DMS114 treated with DMSO at 0.1 percent for 48 hours (cell line): ENCODE data around the gene WDR1.

Experiments
- DNase-seq: peaks from one replicate; lab custom pipeline; 2025; ENCODE audit not compliant: unreplicated experiment; lab: John Stamatoyannopoulos, UW

Gene WDR1

GRCh38 chr4:10115271-10115796, 1.3 kb downstream of the WDR1 start:
- no peak for DNase-seq

DNA sequence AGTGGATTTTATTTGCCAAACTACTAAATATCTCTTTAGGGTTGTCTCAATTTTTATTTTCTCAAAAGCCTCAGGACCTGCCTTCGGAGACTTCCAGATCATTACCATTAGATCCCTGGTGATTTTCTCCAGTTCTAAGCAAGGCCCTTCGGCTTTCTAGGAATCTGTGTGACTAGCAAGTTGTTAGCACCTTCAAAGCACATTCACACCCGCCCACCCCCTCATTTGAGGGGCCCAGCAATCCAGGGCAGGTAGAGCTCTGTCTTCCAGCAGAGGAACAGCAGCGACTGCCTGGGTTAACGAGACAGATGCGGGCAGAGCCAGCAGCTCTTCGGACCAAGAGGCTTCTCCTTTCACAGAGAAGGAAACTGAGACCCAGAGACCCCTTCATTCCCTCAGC, 2.0 kb downstream of the WDR1 start:
- no peak for DNase-seq

- no peak for DNase-seq
Observed at GRCh38 chr4:10114147-10114546, 2.5 kb downstream of the WDR1 start.

- no peak for DNase-seq
Observed at GRCh38 chr4:10113362-10114047, 3.1 kb downstream of the WDR1 start.

DNA sequence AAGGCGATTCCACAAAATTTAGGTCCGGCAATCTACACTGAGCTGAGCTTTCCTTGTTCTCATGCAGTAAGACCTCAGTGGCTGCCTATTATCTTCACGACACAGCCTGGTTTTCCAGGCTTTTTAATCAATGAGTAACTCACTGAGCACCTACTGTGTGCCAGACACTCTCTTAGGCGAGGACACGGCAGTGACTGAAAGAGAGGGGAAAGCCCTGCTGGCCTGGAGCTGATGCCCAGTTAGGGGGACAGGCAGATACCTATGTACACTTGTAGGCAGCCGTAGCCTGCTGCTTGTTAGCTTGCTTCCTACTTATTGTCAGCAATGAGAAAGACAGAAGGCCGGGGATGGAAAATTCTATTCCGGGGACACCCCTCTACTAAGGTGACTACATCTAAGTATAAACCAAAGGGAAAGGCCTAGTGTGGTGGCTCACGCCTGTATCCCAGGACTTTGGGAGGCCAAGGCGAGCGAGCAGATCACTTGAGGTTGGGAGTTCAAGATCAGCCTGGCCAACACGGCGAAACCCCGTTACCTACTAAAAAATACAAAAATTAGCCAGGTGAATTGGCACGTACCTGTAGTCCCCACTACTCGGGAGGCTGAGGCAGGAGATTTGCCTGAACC, 3.8 kb downstream of the WDR1 start:
- no peak for DNase-seq

- no peak for DNase-seq
Observed at GRCh38 chr4:10111067-10111801, 5.4 kb downstream of the WDR1 start.

DNA sequence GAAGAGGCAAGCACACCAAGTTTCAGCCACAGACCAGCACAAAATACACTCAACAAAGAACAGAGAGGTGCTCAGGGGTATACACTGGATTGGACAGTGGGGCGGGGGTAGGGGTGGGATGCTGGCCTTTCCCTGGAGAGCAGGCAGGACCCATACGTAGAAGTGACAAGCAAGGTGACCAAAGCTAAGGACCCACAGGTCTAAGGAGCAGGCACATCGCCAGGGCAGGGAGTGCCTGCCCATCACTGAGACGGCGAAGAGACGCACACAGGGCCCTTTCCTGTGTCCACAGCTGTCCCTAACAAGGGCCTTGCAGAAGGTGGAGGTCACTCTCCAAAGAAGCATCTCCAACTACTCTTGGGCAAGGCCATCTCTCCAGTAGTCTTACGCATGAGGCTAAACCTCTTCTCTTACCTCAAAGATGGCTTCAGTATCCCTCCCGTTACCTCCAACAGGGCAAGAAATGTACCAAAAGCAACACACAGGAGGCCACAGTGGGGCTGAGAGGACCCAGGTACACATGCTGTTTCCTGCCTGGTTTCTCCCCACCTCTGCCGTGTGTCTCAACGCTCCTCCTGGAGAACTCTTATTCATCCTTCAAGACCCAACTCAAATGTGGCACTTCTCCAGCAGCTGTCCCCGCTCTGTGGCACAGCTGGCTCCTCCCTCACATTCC, 6.5 kb downstream of the WDR1 start:
- no peak for DNase-seq

GRCh38 chr4:10108818-10109783, 7.5 kb downstream of the WDR1 start:
- no peak for DNase-seq

- DNase-seq: no peak
Observed at GRCh38 chr4:10108391-10108790, 8.2 kb downstream of the WDR1 start.

DNA sequence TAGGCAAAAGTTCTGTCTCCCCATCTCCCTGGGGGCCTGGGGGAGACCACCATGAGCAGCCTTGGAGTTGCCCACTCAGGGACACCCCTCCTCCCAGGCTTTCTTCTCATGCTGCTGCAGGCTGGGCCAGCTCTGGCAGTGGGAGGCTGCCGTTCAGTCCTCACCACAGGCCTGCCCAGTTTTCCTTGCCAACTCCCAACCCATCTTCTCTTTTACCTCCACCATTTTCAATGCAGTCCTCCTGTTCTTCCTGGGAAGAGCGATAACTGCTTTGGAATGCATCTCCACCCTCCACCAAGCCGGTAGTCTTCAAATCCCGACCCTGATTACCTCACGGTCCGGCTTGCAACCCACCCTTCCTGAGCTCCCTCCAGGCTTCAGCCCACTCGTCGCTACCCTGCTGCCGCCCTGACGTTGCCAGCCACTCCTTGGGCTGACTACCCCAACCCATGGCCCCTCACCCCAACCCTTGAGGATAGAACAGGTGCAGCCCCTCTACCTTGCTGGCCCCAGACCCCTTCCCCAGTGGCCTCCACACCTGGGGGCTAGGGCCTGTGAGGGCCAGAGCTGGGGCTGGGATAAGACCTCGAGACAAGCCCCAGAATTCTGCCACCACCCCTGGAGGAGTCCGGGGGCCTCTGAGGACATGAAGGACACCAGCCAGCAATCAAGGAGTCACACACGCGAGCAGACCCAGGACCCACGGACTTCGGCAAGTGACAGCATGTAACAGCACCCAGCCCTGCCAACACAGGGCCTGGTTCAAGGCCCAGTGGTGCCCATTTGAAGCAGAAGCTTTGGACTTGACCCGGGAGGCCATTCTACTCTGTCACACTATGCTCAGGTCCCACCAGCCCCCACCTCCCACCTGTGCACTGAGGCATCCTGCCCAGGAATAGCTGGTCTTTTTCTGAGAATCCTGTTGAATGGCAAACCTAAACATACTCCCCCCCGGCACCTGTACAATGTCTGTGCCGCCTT, 9.2 kb downstream of the WDR1 start:
- DNase-seq: no peak

GRCh38 chr4:10106421-10107039, 10.1 kb downstream of the WDR1 start:
- DNase-seq: no peak

GRCh38 chr4:10105920-10106319, 10.7 kb downstream of the WDR1 start:
- no peak for DNase-seq

DNA sequence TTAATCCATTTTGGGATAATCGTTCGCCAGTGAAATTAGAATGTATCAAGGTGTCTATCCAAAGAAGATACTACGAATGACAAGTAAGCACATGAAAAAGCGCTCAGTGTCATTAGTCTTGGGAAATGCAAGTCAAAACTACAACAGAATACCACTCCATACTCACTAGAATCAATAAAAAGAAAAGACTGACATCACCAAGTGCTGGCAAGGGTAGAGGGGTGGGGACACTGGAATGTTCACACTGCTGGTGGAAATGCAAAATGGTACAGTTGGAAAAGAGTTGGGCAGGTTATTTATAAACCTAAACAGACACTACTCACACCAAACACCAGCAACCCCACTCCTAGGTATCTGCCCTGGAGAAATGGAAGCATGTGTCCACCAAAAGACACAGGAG, 11.2 kb downstream of the WDR1 start:
- no peak for DNase-seq

DNA sequence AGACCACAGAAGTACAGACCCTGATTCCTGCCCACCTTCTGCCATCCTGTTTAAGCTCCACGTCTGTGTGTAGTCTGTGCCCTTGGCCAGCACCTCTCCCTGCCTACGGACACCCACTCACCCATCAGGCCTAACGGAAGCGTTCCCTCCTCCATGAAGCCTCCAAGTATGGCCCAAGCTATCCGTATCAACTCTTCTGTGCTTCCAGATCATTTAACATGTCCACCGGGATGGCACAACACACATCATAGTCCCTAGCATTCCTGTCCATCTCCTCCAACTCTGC, 11.7 kb downstream of the WDR1 start:
- DNase-seq: no peak

DNA sequence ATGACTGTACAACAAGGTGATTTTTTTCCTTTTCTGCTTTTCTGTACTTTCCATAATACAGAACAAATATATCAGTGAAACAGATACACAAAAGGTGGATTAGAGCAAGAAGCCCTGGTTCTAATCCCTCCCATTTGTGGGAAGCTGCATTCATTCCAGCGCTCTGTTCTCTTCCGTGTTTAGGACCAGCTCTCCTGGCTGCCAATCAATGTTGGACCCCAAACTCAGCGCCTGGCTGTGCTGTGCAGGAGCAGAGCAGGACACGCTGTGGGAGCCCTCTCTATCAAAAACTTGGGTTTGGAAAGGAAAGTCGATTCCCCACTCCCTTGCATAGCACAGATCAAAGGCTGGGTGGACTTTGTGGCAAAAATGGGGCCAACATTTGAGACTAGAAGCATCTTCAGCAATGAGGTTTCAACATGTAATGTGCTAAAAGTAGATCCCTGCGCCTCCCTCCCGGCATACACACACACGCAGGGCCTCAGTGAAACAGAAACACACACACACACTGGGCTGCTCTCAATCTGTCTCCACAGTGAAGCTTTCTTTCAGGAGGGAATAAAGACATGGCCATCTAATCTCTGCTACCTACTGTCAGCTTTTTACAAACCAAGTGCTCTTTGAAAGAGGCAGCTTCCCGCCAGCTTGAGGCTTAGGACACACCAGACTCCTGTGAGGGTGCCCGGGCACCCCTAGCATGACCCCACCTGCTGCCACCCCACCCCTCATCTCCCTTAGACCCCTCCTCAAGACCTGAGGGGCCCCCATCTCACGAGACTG, 12.2 kb downstream of the WDR1 start:
- no peak for DNase-seq

GRCh38 chr4:10102474-10103332, 13.9 kb downstream of the WDR1 start:
- no peak for DNase-seq
